Measurements from ENCODE around the gene FGA.

Gene FGA

GRCh38 chr4:154578919-154579318 lies 11.6 kb downstream of the FGA start:
- no peak for DNase-seq

GRCh38 chr4:154577324-154577723 lies 13.2 kb downstream of the FGA start:
- DNase-seq: no peak

- no peak for DNase-seq
Observed at GRCh38 chr4:154574311-154574710, 16.2 kb downstream of the FGA start.

GRCh38 chr4:154573190-154573870 lies 17.2 kb downstream of the FGA start:
- no peak for DNase-seq

- DNase-seq: no peak
Observed at GRCh38 chr4:154569584-154569983, 21.0 kb downstream of the FGA start.

- DNase-seq: no peak
Observed at GRCh38 chr4:154569028-154569427, 21.5 kb downstream of the FGA start.

- DNase-seq: no peak
Observed at GRCh38 chr4:154566639-154567204, 23.8 kb downstream of the FGA start.

- no peak for DNase-seq
Observed at GRCh38 chr4:154565704-154566103, 24.8 kb downstream of the FGA start.

GRCh38 chr4:154564311-154564710 lies 26.2 kb downstream of the FGA start:
- no peak for DNase-seq

GRCh38 chr4:154562697-154563254 lies 27.8 kb downstream of the FGA start, which contains the start of gene FGB:
Gene FGB, plus strand, starts transcription at chr4:154563011. Its CDS starts 8 bp downstream, at chr4:154563019.
- DNase-seq: no peak

GRCh38 chr4:154560824-154561231 lies 29.7 kb downstream of the FGA start:
- DNase-seq: no peak

GRCh38 chr4:154560419-154560801 lies 30.1 kb downstream of the FGA start:
- DNase-seq: no peak

- DNase-seq: no peak
Observed at GRCh38 chr4:154559494-154560418, 30.8 kb downstream of the FGA start.

- no peak for DNase-seq
Observed at GRCh38 chr4:154559141-154559493, 31.4 kb downstream of the FGA start.

- DNase-seq: peak; percentile 69
Observed at GRCh38 chr4:154551872-154552686, 38.5 kb downstream of the FGA start.

GRCh38 chr4:154549894-154550790 lies 40.4 kb downstream of the FGA start, which contains the start of gene PLRG1:
Gene PLRG1, minus strand, starts transcription at chr4:154550400. Its CDS starts 92 bp downstream, at chr4:154550308.
- DNase-seq: peak; percentile 97

GRCh38 chr4:154545689-154546088 lies 44.9 kb downstream of the FGA start:
- DNase-seq: no peak

- no peak for DNase-seq
Observed at GRCh38 chr4:154542271-154542879, 48.2 kb downstream of the FGA start.
